Stimulated activated CD4-positive, alpha-beta T cell treated with anti-CD3 and anti-CD28 coated beads, Interleukin-12 subunit alpha, Interleukin-12 subunit beta, amount 100 ng/mL, for 24 hours (primary cell): Measurements from ENCODE around the gene PIN1.
"Not testable (repeated sequence)": the region's sequence is repeated elsewhere in the genome, so short reads cannot be mapped to it uniquely, and the experiment has no call there.

ENCODE experiments used
- DNase-seq, 2 experiments: peaks; one replicate each; pipeline ENCODE4 v3.0.0-alpha.2; 2020; ENCODE audit warnings: low read depth in 2 of 2

PIN1 gene

DNA sequence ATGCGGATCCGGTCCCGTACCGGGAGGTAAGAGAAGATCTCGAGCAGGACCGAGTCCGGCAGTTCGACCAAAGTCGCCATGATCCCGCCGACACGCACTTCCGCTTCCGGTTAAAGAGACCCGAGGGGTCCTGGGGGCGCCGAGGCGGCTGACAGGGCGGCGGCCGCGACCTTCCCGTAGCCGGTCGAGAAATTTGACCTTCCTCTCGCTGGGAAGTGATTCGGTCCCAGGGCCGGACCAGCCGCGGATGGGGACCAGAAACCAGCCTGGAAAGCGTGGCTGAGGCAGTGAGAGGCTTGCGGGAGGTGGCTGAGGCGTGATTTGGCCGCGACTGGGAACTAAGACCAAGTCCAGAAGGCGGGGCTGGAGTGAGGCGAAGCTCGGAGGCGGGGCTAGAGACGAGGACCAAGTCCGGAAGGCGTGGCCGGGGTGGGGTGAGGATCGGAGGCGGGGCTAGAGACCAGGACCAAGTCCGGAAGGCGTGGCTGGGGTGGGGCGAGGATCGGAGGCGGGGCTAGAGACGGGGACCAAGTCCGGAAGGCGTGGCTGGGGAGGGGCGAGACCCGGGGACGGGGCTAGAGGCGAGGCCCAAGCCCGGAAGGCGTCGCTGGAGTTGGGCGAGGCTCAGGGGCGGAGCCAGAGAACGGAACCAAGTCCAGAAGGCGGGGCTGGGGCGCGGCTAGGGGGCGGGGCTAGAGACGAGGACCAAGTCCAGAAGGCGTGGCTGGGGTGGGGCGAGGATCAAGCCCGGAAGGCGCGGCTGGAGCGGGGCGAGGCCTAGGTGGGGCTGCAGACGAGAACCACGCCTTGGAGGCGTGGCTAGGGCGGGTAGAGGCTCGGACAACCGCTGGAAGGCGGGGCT, 16.2 kb upstream of the PIN1 start, which contains the start of gene FBXL12:
Gene FBXL12, minus strand, starts transcription at position 346 of the 862 bp plus-strand sequence. Its CDS starts 266 bp downstream, at position 80.
- DNase-seq, result peak; percentile 100

DNA sequence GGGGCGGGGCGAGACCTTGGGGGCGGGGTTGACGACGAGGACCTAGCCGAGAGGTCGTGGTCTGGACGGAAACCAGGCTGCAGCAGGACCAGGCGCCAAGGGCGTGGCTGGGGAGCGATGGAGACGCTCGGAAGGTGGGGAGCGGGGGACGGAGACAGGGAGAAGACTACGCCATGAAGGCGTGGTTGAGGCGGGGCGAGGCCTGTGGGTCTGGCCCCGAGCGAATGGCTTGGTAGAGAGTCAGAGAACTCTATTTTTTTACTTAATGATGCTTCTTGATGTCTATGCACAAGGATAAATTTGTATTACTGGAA, 15.6 kb upstream of the PIN1 start:
- DNase-seq, result no peak

DNA sequence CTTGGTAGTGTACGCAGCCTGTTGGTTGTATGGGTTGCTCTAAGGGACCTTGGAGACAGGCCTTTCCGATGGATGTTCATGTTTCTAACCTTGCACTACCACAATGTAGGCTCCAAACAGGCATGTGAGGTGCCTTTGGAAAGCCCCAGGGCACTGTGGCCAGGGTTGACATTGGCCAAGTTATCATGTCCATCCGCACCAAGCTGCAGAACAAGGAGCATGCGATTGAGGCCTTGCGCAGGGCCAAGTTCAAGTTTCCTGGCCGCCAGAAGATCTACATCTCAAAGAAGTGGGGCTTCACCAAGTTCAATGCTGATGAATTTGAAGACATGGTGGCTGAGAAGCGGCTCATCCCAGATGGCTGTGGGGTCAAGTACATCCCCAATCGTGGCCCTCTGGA, 15.1 kb upstream of the PIN1 start:
- DNase-seq, result not testable (repeated sequence)

DNA sequence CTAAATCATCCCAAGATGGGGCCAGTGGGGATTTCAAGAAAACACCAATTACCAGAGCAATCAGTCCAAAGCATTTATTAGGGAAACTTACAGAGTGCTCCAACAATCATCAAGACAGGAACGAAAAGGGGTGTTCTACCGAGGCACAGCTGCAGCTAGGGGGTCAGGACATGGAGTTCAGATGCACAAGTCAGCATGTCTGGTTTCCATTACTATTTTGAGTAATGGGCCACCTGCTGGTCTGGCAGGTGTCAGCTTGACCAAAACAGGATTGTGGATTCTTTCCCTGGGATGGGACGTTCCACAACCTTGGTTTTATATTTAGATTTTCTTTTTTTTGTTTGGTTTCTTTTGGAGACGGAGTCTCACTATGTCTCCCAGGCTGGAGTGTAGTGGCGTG, 11.3 kb upstream of the PIN1 start:
- DNase-seq, result no peak

DNA sequence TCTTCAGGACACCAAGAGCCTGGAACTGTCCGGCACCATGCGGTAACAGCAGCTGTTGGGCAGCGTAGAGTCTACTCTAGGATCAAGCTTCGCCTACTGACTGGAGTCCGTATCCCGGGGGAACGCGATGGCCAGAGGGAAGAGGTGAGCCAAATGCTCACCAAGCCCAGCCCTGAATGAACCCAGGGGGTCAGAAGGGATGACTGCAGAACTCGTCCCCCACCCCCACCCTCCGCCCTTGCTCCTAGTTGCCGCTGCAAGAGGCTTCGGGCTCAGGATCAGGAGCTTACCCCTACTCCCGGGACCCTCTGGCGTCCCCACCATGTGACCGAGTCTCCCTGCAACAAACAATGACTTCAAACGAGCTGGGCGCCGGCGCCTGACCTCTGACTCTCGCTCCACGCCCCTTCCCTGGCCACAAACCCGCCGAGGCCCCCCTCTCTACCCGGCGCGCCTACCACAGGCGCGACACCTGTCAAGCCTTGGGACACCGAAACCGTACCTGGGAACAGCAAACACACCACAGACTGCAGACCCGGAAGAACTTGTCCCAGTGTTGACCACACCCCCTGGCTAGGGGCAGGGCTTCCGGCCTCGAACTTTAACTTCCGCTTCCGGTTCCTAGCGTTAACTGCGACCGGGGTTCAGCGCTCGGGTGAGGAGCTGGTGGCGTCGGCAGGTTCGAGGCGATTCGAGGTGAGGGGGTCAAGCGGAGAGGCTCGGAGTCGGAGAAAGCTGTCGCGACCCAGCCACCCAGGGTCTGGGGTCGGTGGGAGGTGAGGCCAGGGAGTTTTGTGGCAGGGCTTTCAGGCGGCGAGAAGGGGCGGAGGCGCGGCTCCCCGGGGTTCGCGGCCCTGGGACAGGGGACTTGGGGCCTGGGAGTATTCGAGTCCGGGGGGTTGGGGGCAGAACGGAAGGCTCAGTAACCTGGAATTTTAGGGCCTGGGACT, 7.6 kb upstream of the PIN1 start, which contains the start of gene UBL5:
Gene UBL5, plus strand, starts transcription at position 630 of the 950 bp plus-strand sequence. CDS start 420 bp downstream, outside the sequence.
- DNase-seq, result peak; percentile 74 to 88

DNA sequence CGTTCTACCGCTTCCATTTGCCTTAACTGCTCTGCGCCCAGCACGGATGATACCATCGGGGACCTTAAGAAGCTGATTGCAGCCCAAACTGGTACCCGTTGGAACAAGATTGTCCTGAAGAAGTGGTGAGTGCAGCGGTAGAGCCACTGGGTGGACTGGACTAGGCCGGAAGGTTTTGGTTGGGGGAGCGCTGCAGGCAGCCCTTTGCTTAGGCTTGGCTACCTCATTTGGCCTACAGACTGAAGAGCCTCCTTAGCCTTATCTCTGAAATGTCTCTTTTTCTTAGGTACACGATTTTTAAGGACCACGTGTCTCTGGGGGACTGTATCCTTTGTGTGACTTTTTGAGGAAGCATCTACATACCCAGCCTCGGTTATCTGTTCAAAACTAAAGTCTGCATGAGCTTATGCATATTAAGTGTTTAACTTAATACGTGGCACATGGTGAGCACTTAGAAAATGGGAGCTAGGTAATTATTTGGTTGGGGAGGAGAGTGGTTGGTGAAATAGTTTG, 6.5 kb upstream of the PIN1 start:
- DNase-seq, result no peak

DNA sequence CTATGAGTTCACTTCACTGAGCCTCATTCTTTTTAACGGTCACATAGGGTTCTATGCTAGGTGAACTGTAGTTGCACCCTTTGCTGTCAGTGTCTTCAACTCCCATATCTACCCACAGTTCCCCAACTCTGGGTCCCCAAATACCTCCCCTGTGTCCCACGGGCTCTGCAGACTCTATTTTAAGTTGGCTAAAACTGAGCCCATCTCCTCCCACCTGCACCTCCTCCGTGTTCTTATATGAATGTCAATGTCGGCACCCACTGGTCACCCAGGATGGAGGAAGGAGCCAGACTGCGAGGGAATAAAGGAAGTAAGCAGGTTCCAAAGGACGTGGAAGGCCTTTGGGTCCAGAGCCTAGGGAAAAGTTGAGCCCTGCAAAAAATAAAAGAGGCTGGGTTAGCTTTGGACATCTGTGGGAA, 802 bp upstream of the PIN1 start:
- DNase-seq, result no peak

DNA sequence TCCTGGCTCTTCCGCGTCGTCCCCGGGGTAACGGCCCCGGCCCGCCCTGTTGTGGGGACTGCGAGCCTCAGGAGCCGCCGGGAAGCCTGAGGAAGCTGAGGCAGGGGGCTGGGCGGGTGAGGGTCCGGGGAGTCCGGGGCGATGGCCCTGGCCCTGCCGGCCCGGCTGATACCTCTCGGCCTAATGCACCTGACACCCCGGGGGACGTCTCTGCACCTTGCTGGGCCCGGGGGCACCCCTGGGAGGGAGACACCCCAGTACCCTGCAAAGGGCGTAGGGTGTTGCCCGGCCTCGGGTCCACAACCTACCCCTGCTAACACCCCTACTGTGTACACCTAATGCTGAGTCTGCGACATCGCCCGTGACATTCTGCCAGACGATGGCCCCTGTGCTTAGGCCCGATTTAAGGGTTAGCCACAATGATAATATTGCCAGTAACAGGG, 410 bp downstream of the PIN1 start:
- DNase-seq, result no peak

DNA sequence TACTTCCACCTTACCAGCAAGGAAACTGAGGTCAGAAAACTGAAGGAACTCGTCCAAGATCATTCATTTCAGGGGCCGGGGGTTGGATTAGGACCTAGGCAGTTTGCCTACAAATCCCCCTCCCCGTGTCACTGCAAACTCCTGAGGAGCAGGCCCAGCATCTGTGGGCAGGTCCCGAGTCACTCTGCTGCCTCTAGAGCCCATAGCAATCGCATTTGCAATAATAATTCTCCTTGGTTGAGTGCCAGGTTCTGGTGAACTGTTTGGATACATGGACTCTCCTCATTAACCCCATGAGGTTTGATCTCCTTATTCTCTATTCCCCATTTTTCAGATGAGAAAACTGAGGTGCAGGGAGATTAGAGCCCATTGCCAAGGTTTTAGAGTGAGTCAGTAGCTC, 903 bp downstream of the PIN1 start:
- DNase-seq, result no peak

DNA sequence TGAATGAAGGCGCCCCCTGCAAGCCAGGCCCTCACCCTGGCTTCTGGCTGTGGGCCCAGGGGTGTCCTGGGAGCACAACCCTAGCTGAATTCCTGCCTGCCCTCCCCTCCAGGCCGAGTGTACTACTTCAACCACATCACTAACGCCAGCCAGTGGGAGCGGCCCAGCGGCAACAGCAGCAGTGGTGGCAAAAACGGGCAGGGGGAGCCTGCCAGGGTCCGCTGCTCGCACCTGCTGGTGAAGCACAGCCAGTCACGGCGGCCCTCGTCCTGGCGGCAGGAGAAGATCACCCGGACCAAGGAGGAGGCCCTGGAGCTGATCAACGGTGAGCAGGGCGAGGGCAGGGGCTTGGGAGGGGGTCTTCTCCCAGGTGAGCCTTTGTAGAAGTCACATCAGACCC, 3.2 kb downstream of the PIN1 start:
- no peak for DNase-seq

DNA sequence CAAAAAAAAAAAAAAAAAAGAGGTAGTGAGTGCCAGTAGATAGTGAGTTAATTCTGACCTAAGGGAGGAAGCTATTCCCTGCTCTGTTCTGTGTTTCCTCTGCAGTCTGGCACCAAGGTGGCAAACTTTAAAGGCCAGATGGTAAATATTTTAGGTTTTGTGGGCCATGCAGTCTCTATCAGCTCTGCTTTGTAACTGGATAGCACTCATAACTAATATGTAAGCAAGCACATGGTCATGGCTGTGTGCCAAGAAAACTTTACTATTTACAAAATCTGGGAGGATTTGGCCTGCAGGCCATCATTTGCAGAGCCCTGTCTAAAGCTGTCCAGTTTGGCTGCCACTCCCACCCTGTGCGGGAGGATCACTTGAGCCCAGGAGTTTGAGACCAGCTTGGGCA, 4.3 kb downstream of the PIN1 start:
- DNase-seq, result no peak

DNA sequence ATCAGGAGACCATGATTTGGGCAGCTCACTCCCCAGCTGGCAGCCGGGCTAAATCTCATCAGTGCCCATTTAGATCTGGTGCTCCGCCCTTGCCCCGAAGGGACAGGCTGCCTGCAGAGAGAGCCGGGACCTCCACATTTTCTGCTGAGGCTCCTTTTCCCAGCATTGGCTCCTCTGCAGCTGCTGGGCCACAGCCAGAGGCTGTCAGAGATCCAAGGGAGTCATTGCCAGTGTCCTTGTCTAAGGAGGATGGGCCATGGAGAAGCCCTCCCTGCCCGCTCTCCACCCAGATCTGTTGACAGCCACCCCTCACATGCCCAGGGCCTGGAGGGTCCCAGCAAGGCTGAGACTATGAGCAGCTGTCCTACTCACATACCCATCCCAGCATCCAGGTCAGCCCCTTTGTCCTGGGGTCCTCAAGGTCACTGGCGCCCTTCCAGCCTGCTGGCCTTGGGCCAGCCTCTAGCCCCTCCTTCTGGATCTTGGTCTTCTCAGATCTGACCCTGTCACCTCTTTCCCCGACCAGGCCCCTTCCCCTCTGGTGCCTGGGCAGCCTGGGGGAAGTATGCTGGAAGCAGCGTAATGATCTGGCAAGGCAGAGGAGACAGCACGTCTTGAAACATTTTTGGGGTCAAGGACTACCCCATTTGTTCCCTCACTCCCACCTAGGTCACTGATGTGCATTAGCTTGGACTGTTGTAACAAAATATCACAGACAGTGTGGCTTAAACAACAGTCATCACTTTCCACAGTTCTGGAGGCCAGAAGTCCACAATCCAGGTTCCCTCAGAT, 7.9 kb downstream of the PIN1 start:
- no peak for DNase-seq

DNA sequence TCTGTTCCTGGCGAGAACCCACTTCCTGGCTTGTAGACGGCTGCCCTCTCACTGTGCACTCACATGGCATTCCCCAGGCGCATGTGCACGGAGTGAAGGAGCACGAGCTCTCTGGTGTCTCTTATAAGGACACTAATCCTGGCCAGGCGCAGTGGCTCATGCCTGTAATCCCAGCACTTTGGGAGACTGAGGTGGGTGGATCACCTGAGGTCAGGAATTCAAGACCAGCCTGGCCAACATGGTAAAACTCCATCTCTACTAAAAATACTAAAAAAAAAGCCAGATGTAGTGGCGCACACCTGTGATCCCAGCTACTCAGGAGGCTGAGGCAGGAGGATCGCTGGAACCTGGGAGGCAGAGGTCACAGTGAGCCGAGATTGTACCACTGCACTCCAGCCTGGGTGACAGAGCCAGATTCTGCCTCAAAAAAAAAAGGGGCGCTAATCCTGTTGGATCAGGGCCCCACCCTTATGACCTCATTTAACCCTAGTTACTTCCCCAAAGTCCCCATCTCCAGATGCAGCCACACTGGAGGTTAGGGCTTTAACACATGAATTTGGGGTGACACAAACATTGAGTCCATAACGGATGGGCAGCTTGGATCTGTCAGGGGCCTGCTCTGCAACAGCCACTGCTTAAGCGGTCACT, 8.6 kb downstream of the PIN1 start:
- not testable (repeated sequence) for DNase-seq

DNA sequence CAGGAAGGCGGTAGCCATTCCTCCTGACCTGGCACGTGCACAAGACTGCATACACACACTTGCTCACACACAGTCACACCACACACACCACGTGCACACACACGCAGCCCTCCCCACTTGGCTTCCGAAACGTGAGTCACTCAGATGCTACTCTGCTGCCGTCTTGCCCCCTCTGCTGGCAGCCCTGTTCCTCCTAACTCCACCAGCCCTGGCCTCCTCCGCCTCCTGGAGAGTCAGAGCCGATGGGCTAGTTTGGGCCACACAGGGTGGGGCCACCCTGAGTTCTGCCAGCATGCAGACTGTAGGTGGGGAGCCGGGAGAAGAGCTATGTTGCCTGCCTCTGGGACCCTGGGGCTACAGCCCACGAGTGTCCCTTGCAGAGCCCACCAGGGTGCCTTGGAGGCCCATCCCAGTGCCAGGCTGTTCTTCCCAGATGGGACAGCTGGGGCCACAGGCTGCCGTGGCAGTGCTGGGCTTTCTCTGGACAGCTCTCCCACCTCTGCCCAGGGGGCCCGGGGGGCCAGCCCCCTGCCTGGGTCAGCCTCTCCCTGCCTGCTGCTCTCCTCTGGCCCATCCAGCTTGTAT, 12.1 kb downstream of the PIN1 start:
- peak; percentile 25 to 35 for DNase-seq

DNA sequence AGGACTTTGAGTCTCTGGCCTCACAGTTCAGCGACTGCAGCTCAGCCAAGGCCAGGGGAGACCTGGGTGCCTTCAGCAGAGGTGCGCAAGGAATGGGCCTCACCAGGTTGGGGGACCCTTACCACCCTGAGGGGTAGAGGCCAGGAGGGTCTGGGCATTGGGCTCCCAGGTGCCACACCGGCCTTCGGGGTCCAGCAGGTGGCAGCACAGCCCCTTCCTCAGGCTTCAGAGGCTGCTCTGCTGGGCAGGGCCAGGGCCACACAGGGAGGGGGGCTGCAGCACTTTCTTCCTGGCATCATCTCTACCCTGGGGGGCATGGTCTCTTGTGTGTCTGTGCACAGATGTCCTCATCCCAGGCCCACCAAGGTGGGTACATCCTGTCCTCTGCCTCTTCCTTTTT, 12.9 kb downstream of the PIN1 start:
- no peak for DNase-seq

DNA sequence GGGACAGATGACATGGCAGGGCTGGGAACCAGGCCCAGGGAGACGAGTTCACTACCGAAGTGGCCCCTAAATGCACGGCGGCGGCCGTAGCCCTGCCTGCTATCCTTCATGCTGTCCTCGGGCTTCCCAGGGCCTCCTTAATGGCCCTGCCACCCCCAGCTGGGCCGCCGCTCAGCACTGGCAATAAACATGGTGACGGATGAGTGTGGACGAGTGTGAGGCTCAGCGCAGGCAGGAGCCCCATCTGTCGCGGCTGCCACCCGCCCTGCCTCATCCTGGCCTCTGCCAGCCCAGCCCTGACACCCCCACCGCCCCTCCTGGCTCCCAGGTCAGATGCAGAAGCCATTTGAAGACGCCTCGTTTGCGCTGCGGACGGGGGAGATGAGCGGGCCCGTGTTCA, 13.6 kb downstream of the PIN1 start:
- no peak for DNase-seq

DNA sequence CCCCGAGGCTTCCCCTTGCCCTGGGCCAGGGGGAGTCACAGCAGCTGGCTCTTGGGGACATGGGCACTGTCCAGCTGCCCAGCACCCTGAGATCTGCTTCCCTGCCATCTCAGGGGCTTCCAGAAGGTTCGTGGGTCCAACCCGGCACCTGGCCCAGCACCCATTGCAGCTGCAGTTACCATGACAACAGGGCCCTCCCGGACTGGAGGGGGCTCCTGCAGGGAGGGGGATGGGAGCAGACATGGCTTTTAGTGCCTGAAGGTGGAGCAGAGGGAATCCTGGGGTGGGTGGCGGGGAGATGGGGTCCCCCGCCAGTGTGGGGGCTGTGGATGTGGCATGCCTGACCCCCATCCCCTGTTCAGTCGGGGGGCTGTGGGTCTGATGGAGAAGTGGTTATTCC, 14.7 kb downstream of the PIN1 start:
- DNase-seq, result no peak

DNA sequence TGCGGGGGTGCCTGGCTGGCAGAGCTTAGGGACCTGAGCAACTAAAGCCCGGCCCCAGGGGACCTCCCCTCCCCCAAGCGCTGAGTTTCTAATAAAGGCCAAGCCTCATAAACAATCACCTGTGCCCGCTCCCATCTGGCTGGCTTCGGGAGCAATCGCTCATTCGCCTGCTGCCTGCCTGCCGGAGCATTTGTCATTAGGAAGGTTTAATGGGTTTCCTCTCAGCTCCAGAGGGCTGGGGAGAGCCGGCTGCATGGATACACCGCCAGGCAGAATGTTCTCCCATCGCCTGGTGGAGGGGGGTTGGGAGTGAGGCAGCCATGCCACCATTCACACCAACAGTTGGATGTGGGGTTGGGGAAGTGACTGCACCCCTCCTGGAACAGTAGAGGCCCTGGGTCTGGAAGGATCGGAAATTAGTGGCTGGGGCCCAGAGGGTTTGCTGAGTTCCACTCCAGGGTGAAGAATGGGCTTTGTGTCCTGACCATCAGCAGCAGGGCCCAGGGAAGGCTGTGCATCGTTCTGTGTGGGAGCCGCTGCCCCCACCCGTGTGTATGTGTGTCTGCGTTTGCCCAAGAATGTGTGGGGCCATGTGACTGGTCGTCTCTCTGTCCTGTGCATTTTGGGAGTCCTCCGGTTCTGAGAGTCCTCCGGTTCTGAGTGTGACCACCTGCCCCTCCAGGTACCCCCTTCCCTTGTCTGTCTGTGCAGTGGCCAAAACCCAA, 15.3 kb downstream of the PIN1 start:
- DNase-seq, result no peak

DNA sequence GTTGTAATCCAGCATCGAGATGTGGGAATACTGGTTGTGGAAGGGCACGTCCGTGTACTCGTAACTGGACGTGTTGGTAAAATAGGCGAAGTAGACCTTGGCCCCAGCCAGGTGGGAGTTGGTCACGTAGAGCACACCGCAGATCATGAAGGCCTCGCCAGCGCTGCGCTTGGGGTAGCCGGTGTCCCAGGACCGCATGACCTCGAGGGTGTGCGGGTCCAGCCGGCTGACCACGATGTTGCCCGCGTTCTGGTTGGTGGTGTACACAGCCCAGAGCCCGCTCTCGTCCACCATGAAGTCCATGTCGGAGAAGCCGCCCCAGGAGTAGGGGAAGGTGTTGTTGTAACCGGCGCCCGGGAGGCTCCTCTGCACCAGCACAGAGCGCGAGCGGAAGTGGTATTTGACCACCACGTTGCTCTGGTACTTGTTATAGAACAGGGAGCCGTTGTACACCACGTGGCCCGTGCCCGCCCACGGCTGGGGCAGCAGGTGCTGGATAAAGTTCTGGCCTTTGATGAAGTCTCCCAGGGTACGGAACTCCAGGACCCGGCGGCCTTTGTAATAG, 19.2 kb downstream of the PIN1 start:
- no peak for DNase-seq

DNA sequence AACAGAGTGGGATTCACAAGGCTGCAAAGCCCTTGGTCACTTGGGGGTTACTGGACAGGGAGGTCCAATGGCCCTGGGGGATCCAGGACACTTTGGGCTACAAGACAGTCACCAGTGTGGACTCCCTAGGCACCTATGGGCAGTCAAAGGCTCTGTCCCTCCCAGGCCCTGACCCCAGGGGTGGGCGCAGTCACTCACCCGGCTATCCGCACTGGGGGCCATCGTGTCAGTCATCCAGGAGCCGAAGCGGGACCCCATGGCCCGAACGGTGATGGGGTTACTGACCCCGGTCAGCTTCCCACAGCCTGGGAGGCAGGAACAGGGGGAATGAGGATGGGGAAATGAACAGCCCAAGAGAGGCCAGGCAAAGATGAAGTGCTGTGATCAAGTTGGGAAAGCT, 21.5 kb downstream of the PIN1 start:
- no peak for DNase-seq
